IMR-90 (cell line): ENCODE data around the gene GSTK1. TPM values are rescaled to one million over a fixed set of nuclear protein-coding genes. Genes with fewer than 3 reads are reported as not detected.

Source experiments
- ATAC-seq: fragments of 200-7000 bp; cut with Tn5 transposase; 2 replicates; pipeline ENCODE4 v1.9.1; 2020; ENCODE audit warnings: low read depth, mild to moderate bottlenecking, moderate library complexity
- BruUV-seq: library from RNA; stranded (reverse); fragments of 400-500 nt; replicated peaks from 2 replicates; lab custom pipeline; 2021; lab: Mats Ljungman, UMichigan
- CTCF ChIA-PET: fragments of 300-600 bp; formaldehyde crosslinking; extraction: SDS; loops from one replicate; lab custom pipeline; 2021; ENCODE audit warnings: antibody characterized with exemption; lab: Yijun Ruan, JAX
- POLR2A ChIA-PET: fragments of 300-600 bp; sonication (Branson Sonifier 250); formaldehyde crosslinking; loops from one replicate; lab custom pipeline; 2022; ENCODE audit warnings: antibody characterized with exemption; ENCODE audit not compliant: unreplicated experiment; lab: Charles Lee
- DNase-seq: peaks from one replicate; pipeline ENCODE4 v3.0.0; 2013
- H2AFZ ChIP-seq: replicated peaks from 2 replicates; pipeline ENCODE3; 2013; ENCODE audit warnings: low read length, mild to moderate bottlenecking; ENCODE audit not compliant: poor library complexity
- H2AK5ac ChIP-seq: 2 replicates; pipeline ENCODE4 v1.6.1; 2013; ENCODE audit warnings: low read depth, low read length, inconsistent platforms
- H2AK9ac ChIP-seq: replicated peaks from 2 replicates; pipeline ENCODE3; 2013; ENCODE audit warnings: mild to moderate bottlenecking, low read depth, low read length, moderate library complexity; ENCODE audit not compliant: poor library complexity
- H2BK120ac ChIP-seq: 2 replicates; pipeline ENCODE4 v1.6.1; 2013; ENCODE audit warnings: low read depth, low read length, inconsistent platforms
- H2BK15ac ChIP-seq: 3 replicates; pipeline ENCODE4 v1.6.1; 2013; ENCODE audit warnings: low read depth, low read length, inconsistent platforms
- H2BK20ac ChIP-seq: 2 replicates; pipeline ENCODE4 v1.6.1; 2013; ENCODE audit warnings: low read depth, mild to moderate bottlenecking, inconsistent platforms, low read length, moderate library complexity
- H2BK5ac ChIP-seq: 2 replicates; pipeline ENCODE4 v1.6.1; 2013; ENCODE audit warnings: mild to moderate bottlenecking, low read depth, low read length, inconsistent platforms; ENCODE audit not compliant: poor library complexity, severe bottlenecking
- H3K14ac ChIP-seq: replicated peaks from 2 replicates; pipeline ENCODE4 v1.6.1; 2013; ENCODE audit warnings: low read depth, low read length, inconsistent platforms
- H3K18ac ChIP-seq: 2 replicates; pipeline ENCODE4 v1.6.1; 2013; ENCODE audit warnings: low read depth, low read length, control low read depth
- H3K23ac ChIP-seq: 2 replicates; pipeline ENCODE4 v1.6.1; 2013; ENCODE audit warnings: low read depth, low read length, inconsistent platforms
- H3K27ac ChIP-seq: 2 replicates; pipeline ENCODE4 v1.5.1; 2013; ENCODE audit warnings: mild to moderate bottlenecking, control low read depth, low read length; ENCODE audit not compliant: insufficient read depth
- H3K27me3 ChIP-seq: 2 replicates; pipeline ENCODE4 v1.6.1; 2013; ENCODE audit warnings: low read length; ENCODE audit not compliant: control insufficient read depth, insufficient read depth
- H3K36me3 ChIP-seq: 2 replicates; pipeline ENCODE4 v1.6.1; 2013; ENCODE audit warnings: low read length, mixed read lengths; ENCODE audit not compliant: control insufficient read depth, insufficient read depth
- H3K4ac ChIP-seq: 2 replicates; pipeline ENCODE4 v1.6.1; 2013; ENCODE audit warnings: low read depth, low read length, inconsistent platforms
- H3K4me1 ChIP-seq: 2 replicates; pipeline ENCODE4 v1.6.1; 2013; ENCODE audit warnings: low read length, mixed read lengths; ENCODE audit not compliant: control insufficient read depth, insufficient read depth
- H3K4me2 ChIP-seq: 2 replicates; pipeline ENCODE4 v1.6.1; 2013; ENCODE audit warnings: low read depth, mild to moderate bottlenecking, control low read depth, low read length, moderate library complexity
- H3K4me3 ChIP-seq: 2 replicates; pipeline ENCODE4 v1.5.1; 2013; ENCODE audit warnings: low read depth, mild to moderate bottlenecking, control low read depth, low read length, moderate library complexity; ENCODE audit not compliant: insufficient read depth
- H3K56ac ChIP-seq: 2 replicates; pipeline ENCODE4 v1.6.1; 2013; ENCODE audit warnings: low read length, inconsistent platforms; ENCODE audit not compliant: insufficient read depth; ENCODE audit errors: extremely low read depth
- H3K79me1 ChIP-seq, 2 experiments: 2 replicates each; pipeline ENCODE4 v1.6.1; 2013; ENCODE audit warnings: low read length in 2 of 2, inconsistent platforms in 1 of 2, low read depth in 1 of 2
- H3K9ac ChIP-seq: 2 replicates; pipeline ENCODE4 v1.6.1; 2013; ENCODE audit warnings: low read depth, low read length, control low read depth
- H3K9me1 ChIP-seq: 2 replicates; pipeline ENCODE4 v1.6.1; 2013; ENCODE audit warnings: low read length, inconsistent platforms; ENCODE audit not compliant: insufficient read depth
- H3K9me3 ChIP-seq: 2 replicates; pipeline ENCODE4 v1.6.1; 2013; ENCODE audit warnings: low read length; ENCODE audit not compliant: control insufficient read depth, insufficient read depth
- H4K20me1 ChIP-seq: 2 replicates; pipeline ENCODE4 v1.6.1; 2013; ENCODE audit warnings: low read length, inconsistent platforms; ENCODE audit not compliant: insufficient read depth
- H4K5ac ChIP-seq: 2 replicates; pipeline ENCODE4 v1.6.1; 2013; ENCODE audit warnings: mild to moderate bottlenecking, low read depth, low read length, control low read depth
- H4K8ac ChIP-seq, 2 experiments: 2 replicates each; pipeline ENCODE4 v1.6.1; 2013; ENCODE audit warnings: low read depth in 2 of 2, low read length in 2 of 2, control low read depth in 1 of 2, inconsistent platforms in 1 of 2
- H4K91ac ChIP-seq: 2 replicates; pipeline ENCODE4 v1.6.1; 2013; ENCODE audit warnings: low read depth, low read length, inconsistent platforms; ENCODE audit not compliant: insufficient read depth
- BHLHE40 ChIP-seq: fragments of 150-350 bp; IDR thresholded peaks from 2 replicates; pipeline ENCODE4 v1.6.1; 2016; ENCODE audit warnings: mild to moderate bottlenecking, low read depth, low read length
- CEBPB ChIP-seq: IDR thresholded peaks from 2 replicates; pipeline ENCODE4 v1.6.1; 2012; ENCODE audit warnings: low read depth, low read length, improper control_type of control experiment
- CHD1 ChIP-seq: IDR thresholded peaks from 2 replicates; pipeline ENCODE4 v1.6.1; 2012; ENCODE audit warnings: low read depth, low read length, improper control_type of control experiment
- FOS ChIP-seq: fragments of 150-350 bp; IDR thresholded peaks from 2 replicates; pipeline ENCODE4 v1.6.1; 2016; ENCODE audit warnings: low read depth, low read length
- MAFK ChIP-seq: IDR thresholded peaks from 2 replicates; pipeline ENCODE4 v1.6.1; 2012; ENCODE audit warnings: low read depth, low read length, improper control_type of control experiment
- MAZ ChIP-seq: IDR thresholded peaks from 2 replicates; pipeline ENCODE4 v1.6.1; 2012; ENCODE audit warnings: low read depth, mild to moderate bottlenecking, low read length, improper control_type of control experiment, moderate library complexity, borderline replicate concordance
- MXI1 ChIP-seq: IDR thresholded peaks from 2 replicates; pipeline ENCODE4 v1.6.1; 2012; ENCODE audit warnings: low read depth, mild to moderate bottlenecking, low read length, moderate library complexity, borderline replicate concordance
- NFE2L2 ChIP-seq: fragments of 150-350 bp; IDR thresholded peaks from 2 replicates; pipeline ENCODE4 v1.6.1; 2016; ENCODE audit warnings: low read depth, mild to moderate bottlenecking, low read length
- POLR2A ChIP-seq: IDR thresholded peaks from 2 replicates; pipeline ENCODE4 v1.6.1; 2012; ENCODE audit warnings: mild to moderate bottlenecking, low read depth, low read length
- RAD21 ChIP-seq: IDR thresholded peaks from 2 replicates; pipeline ENCODE4 v1.6.1; 2012; ENCODE audit warnings: low read length, improper control_type of control experiment
- RCOR1 ChIP-seq: IDR thresholded peaks from 2 replicates; pipeline ENCODE4 v1.6.1; 2012; ENCODE audit warnings: mild to moderate bottlenecking, low read length, improper control_type of control experiment; ENCODE audit not compliant: insufficient replicate concordance
- RFX5 ChIP-seq: IDR thresholded peaks from 2 replicates; pipeline ENCODE4 v1.8.0; 2012; ENCODE audit warnings: low read depth, mild to moderate bottlenecking, low read length, moderate library complexity
- SMC3 ChIP-seq: fragments of 150-350 bp; IDR thresholded peaks from 2 replicates; pipeline ENCODE4 v1.6.1; 2016; ENCODE audit warnings: low read depth, mild to moderate bottlenecking, antibody characterized with exemption, low read length, moderate library complexity
- WGBS, 2 experiments: methylation state at CpG; one replicate each; pipeline versions ENCODE4 v1.1.5 to v1.1.7; 2013; ENCODE audit warnings: missing lambda C conversion rate in 2 of 2; ENCODE audit not compliant: insufficient read length in 1 of 2; ENCODE audit errors: extremely low coverage in 2 of 2; 5-methylcytosine and 5-hydroxymethylcytosine counted together
- dilution Hi-C: fragments of 300-500 bp; cut with HindIII; formaldehyde crosslinking; loops from one replicate; pipeline ENCODE4 v1.14.3; 2018; ENCODE audit warnings: low sequenced_read_pairs; ENCODE audit not compliant: unreplicated experiment
- in situ Hi-C: fragments of 300-500 bp; cut with MboI; formaldehyde crosslinking; loops from 3 replicates; pipeline ENCODE4 v1.14.3; 2019; ENCODE audit warnings: low sequenced_read_pairs, inconsistent platforms, mixed read lengths
- intact Hi-C: fragments of 100-400 bp; cut with micrococcal nuclease; formaldehyde crosslinking; loops from 2 replicates; pipeline ENCODE4 v1.10.0; 2022
- polyA plus RNA-seq, 3 experiments: library from polyadenylated mRNA; depleted of rRNA; stranded (reverse); fragments of >200 nt; gene quantifications; 2 replicates each; pipeline ENCODE4 v1.2.3, GENCODE V29; 2012; ENCODE audit warnings: low replicate concordance in 1 of 3
- total RNA-seq: library from RNA; depleted of rRNA; stranded (reverse); fragments of >200 nt; gene quantifications from 2 replicates; pipeline ENCODE4 v1.2.3, GENCODE V29; 2012
- TF ChIP-seq, protein P1 (sequence below): fragments of 150-350 bp; IDR thresholded peaks from 2 replicates; pipeline ENCODE4 v1.6.1; 2017; ENCODE audit warnings: mild to moderate bottlenecking, antibody characterized with exemption, low read length, low read depth
- TF ChIP-seq, protein P2 (sequence below): conservative IDR thresholded peaks from 2 replicates; pipeline ENCODE4 v1.5.1; 2012; ENCODE audit warnings: mild to moderate bottlenecking, low read depth, low read length, improper control_type of control experiment
- TF ChIP-seq, protein P3 (sequence below): fragments of 150-350 bp; IDR thresholded peaks from 2 replicates; pipeline ENCODE4 v1.6.1; 2016; ENCODE audit warnings: low read depth, mild to moderate bottlenecking, low read length, moderate library complexity, borderline replicate concordance

GSTK1 gene
- total and polyA plus RNA-seq, 2 of the 4 experiments (the other 2 are of a cell fraction), result 64.9 to 111 TPM

DNA sequence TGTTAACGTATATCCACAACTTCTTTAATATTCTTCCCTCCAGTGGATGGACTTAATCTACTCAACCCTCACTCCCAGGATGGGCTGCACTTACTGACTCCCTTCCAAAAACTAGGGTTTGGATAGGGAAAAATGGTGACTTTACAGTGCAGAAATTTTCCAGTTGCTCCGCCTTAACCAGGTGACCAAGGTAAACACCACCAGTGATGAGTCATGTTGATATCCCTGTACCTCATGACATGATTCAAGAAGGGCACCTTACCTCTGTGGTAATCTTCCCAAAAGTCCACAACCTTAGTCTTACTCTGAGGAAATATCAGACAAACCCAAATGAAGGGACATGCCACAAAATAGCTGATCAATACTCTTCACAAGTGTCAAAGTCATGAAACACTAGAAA lies 3.5 kb upstream of the GSTK1 start:
- Histone ChIP-seq H2BK5ac (no peak overlapping the region), H2AFZ (no peak overlapping the region), H3K14ac (no peak overlapping the region), H2AK9ac (no peak overlapping the region), H3K36me3 (no peaks in the 10 kb centered on the region; the same call in 1 of the 2 replicates), H2BK15ac (no peak overlapping the region), H3K4me1 (peaks cover 2% of the 10 kb centered on the region), H4K20me1 (no peaks in the 10 kb centered on the region), H4K5ac (no peak overlapping the region), H4K8ac (no peak overlapping the region), H4K91ac (no peak overlapping the region), H3K4me3 (no peak overlapping the region), H2BK20ac (no peak overlapping the region), H3K27me3 (no peaks in the 10 kb centered on the region), H3K18ac (no peak overlapping the region), H3K9ac (no peak overlapping the region), H2AK5ac (no peak overlapping the region), H3K27ac (no peak overlapping the region), H3K4me2 (no peak overlapping the region), H3K23ac (no peak overlapping the region), H3K79me1 (peaks cover 0 to 11% of the 10 kb centered on the region in 2 experiments; a peak in 3 of 4 replicates), H2BK120ac (no peak overlapping the region), H3K9me1 (peaks cover 4% of the 10 kb centered on the region; the same call in 1 of the 2 replicates), H3K4ac (no peak overlapping the region), H3K56ac (no peak overlapping the region), H3K9me3 (no peaks in the 10 kb centered on the region)
- no peak for TF ChIP-seq SMC3
- TF ChIP-seq RFX5, result no peak
- TF ChIP-seq POLR2A, result no peak
- no peak for TF ChIP-seq MXI1
- no peak for TF ChIP-seq RAD21
- no peak for TF ChIP-seq RCOR1
- no peak for TF ChIP-seq NFE2L2
- TF ChIP-seq, protein P1, sequence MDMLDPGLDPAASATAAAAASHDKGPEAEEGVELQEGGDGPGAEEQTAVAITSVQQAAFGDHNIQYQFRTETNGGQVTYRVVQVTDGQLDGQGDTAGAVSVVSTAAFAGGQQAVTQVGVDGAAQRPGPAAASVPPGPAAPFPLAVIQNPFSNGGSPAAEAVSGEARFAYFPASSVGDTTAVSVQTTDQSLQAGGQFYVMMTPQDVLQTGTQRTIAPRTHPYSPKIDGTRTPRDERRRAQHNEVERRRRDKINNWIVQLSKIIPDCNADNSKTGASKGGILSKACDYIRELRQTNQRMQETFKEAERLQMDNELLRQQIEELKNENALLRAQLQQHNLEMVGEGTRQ, result no peak
- no peak for TF ChIP-seq BHLHE40
- no peak for TF ChIP-seq MAFK
- no peak for TF ChIP-seq FOS
- no peak for TF ChIP-seq CEBPB
- TF ChIP-seq MAZ, result no peak
- TF ChIP-seq, protein P2, sequence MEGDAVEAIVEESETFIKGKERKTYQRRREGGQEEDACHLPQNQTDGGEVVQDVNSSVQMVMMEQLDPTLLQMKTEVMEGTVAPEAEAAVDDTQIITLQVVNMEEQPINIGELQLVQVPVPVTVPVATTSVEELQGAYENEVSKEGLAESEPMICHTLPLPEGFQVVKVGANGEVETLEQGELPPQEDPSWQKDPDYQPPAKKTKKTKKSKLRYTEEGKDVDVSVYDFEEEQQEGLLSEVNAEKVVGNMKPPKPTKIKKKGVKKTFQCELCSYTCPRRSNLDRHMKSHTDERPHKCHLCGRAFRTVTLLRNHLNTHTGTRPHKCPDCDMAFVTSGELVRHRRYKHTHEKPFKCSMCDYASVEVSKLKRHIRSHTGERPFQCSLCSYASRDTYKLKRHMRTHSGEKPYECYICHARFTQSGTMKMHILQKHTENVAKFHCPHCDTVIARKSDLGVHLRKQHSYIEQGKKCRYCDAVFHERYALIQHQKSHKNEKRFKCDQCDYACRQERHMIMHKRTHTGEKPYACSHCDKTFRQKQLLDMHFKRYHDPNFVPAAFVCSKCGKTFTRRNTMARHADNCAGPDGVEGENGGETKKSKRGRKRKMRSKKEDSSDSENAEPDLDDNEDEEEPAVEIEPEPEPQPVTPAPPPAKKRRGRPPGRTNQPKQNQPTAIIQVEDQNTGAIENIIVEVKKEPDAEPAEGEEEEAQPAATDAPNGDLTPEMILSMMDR, result no peak
- TF ChIP-seq, protein P3, sequence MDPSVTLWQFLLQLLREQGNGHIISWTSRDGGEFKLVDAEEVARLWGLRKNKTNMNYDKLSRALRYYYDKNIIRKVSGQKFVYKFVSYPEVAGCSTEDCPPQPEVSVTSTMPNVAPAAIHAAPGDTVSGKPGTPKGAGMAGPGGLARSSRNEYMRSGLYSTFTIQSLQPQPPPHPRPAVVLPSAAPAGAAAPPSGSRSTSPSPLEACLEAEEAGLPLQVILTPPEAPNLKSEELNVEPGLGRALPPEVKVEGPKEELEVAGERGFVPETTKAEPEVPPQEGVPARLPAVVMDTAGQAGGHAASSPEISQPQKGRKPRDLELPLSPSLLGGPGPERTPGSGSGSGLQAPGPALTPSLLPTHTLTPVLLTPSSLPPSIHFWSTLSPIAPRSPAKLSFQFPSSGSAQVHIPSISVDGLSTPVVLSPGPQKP, result no peak
- TF ChIP-seq CHD1, result no peak
- BruUV-seq, result no TSS peak
- WGBS, 2 experiments, result no CpG with 5 or more reads among the region's 2 CpGs
- dilution Hi-C loops, result no loop called here
- CTCF ChIA-PET, result no interaction called here
- ATAC-seq (no peak), DNase-seq (no peak)
- POLR2A ChIA-PET, result interaction anchor here (0.7 kb wide), 1 partner anchor 23 kb away, joined by 6 read pairs; no protein-coding TSS in a partner anchor
- intact Hi-C loops, result loop anchor here (5.0 kb wide), 1 partner anchor 153 kb away; no protein-coding TSS in a partner anchor
- in situ Hi-C loops, result no loop called here
